Measurements from ENCODE around the gene FARP1. TPM values are rescaled to one million over a fixed set of nuclear protein-coding genes. Genes with fewer than 3 reads are reported as not detected.

FARP1 gene
- polyA plus RNA-seq, 3 donors: 8.3 to 20.7 (median 9.6) TPM

GRCh38 chr13:98443329-98443728 is 300.4 kb downstream of the FARP1 start:
- H3K27ac ChIP-seq (ENCODE audit: low read depth, low read length): no peak overlapping the region
- 73 to 89% (median 85%) methylated on average over 11 of the region's 11 CpGs for WGBS, 3 donors

- H3K27ac ChIP-seq (ENCODE audit: low read depth, low read length): no peak overlapping the region
- 86 to 90% (median 89%) methylated on average over 19 to 21 of the region's 21 CpGs for WGBS, 3 donors
These were observed 301.0 kb downstream of the FARP1 start for GRCh38 chr13:98443800-98444325.

- no peak overlapping the region for H3K27ac ChIP-seq (ENCODE audit: low read depth, low read length)
- 95 to 96% (median 96%) methylated on average over 16 of the region's 16 CpGs for WGBS, 3 donors
These were observed 301.5 kb downstream of the FARP1 start for GRCh38 chr13:98444381-98444780.

GRCh38 chr13:98445340-98446233 is 302.7 kb downstream of the FARP1 start:
- 16 to 26% (median 21%) methylated on average over 18 of the region's 18 CpGs for WGBS, 3 donors
- no peak overlapping the region for H3K27ac ChIP-seq (ENCODE audit: low read depth, low read length)

- 91% methylated on average over 11 of the region's 11 CpGs for WGBS, 3 donors
These were observed 303.3 kb downstream of the FARP1 start for GRCh38 chr13:98446234-98446621.

GRCh38 chr13:98447130-98447529 is 304.2 kb downstream of the FARP1 start:
- 90 to 93% (median 93%) methylated on average over 5 of the region's 5 CpGs for WGBS, 3 donors

More at GRCh38 chr13:98446234-98446621, 303.3 kb downstream of the FARP1 start:
- no peak overlapping the region for H3K27ac ChIP-seq (ENCODE audit: low read depth, low read length)

GRCh38 chr13:98447881-98448641 is 305.2 kb downstream of the FARP1 start:
- no peak overlapping the region for H3K27ac ChIP-seq (ENCODE audit: low read depth, low read length)
- 65 to 76% (median 72%) methylated on average over 28 of the region's 28 CpGs for WGBS, 3 donors

More at GRCh38 chr13:98447130-98447529, 304.2 kb downstream of the FARP1 start:
- no peak overlapping the region for H3K27ac ChIP-seq (ENCODE audit: low read depth, low read length)

- WGBS, 3 donors: 82 to 94% (median 93%) methylated on average over 5 of the region's 5 CpGs
- H3K27ac ChIP-seq (ENCODE audit: low read depth, low read length): no peak overlapping the region
These were observed 305.7 kb downstream of the FARP1 start for GRCh38 chr13:98448642-98448928.

GRCh38 chr13:98449273-98449672 is 306.4 kb downstream of the FARP1 start:
- 86 to 95% (median 92%) methylated on average over 16 of the region's 16 CpGs for WGBS, 3 donors
- H3K27ac ChIP-seq (ENCODE audit: low read depth, low read length): no peak overlapping the region

GRCh38 chr13:98450026-98450425 is 307.1 kb downstream of the FARP1 start:
- no peak overlapping the region for H3K27ac ChIP-seq (ENCODE audit: low read depth, low read length)
- 57 to 76% (median 69%) methylated on average over 1 of the region's 1 CpG for WGBS, 3 donors

- 79 to 82% (median 80%) methylated on average over 14 of the region's 14 CpGs for WGBS, 3 donors
- no peak overlapping the region for H3K27ac ChIP-seq (ENCODE audit: low read depth, low read length)
These were observed 307.7 kb downstream of the FARP1 start for GRCh38 chr13:98450539-98451111.

GRCh38 chr13:98451676-98452470 is 309.0 kb downstream of the FARP1 start:
- 77 to 80% (median 79%) methylated on average over 23 of the region's 23 CpGs for WGBS, 3 donors
- H3K27ac ChIP-seq (ENCODE audit: low read depth, low read length): no peak overlapping the region

GRCh38 chr13:98452851-98453843 is 310.3 kb downstream of the FARP1 start:
- 65 to 75% (median 65%) methylated on average over 15 of the region's 15 CpGs for WGBS, 3 donors
- H3K27ac ChIP-seq (ENCODE audit: low read depth, low read length): no peak overlapping the region

GRCh38 chr13:98454389-98454881 is 311.5 kb downstream of the FARP1 start:
- no peak overlapping the region for H3K27ac ChIP-seq (ENCODE audit: low read depth, low read length)
- 7 to 36% (median 12%) methylated on average over 7 of the region's 7 CpGs for WGBS, 3 donors

- WGBS, 3 donors: 68 to 90% (median 90%) methylated on average over 6 of the region's 6 CpGs
- H3K27ac ChIP-seq (ENCODE audit: low read depth, low read length): no peak overlapping the region
These were observed 313.5 kb downstream of the FARP1 start for GRCh38 chr13:98456413-98456845.

- WGBS, 3 donors: 91 to 93% (median 92%) methylated on average over 13 of the region's 13 CpGs
- no peak overlapping the region for H3K27ac ChIP-seq (ENCODE audit: low read depth, low read length)
These were observed 314.2 kb downstream of the FARP1 start for GRCh38 chr13:98457053-98457452.

- H3K27ac ChIP-seq (ENCODE audit: low read depth, low read length): no peak overlapping the region
- 64 to 88% (median 77%) methylated on average over 16 of the region's 16 CpGs for WGBS, 3 donors
These were observed 315.5 kb downstream of the FARP1 start for GRCh38 chr13:98458431-98458830.
